Right ventricle myocardium inferior (tissue), 1 donor: Measurements from ENCODE around the gene GRM5. TPM values are rescaled to one million over a fixed set of nuclear protein-coding genes. Genes with fewer than 3 reads are reported as not detected.
A peak's percentile ranks its signal among the peaks of the same experiment; 100 is the strongest.
"Not testable (repeated sequence)": the region's sequence is repeated elsewhere in the genome, so short reads cannot be mapped to it uniquely, and the experiment has no call there.

Experiments
- ATAC-seq: fragments of 200-7000 bp; cut with Tn5 transposase; one replicate; pipeline ENCODE4 v1.9.1; 2020; ENCODE audit warnings: mild to moderate bottlenecking, moderate library complexity
- DNase-seq: peaks from one replicate; pipeline ENCODE4 v3.0.0; 2021; ENCODE audit errors: missing footprints
- intact Hi-C: fragments of 100-400 bp; cut with DNase I; formaldehyde crosslinking; loops from one replicate; pipeline ENCODE4 v1.11.0; 2022
- long read RNA-seq: library from polyadenylated mRNA; unstranded; transcript quantifications from one replicate; pipeline ENCODE4 v2.0.0, GENCODE V29; 2021
- total RNA-seq: library from RNA; stranded (reverse); fragmentation: NEBNext Ultra II Directional; extraction: Animal tissue kit (Norgen Biotek cat#: 25700); gene quantifications from one replicate; pipeline ENCODE4 v1.2.1, GENCODE V29; 2021
- donor health status: DM: no; HTN: yes; CAD: no; lungs with severe emphysema.

The GRM5 gene
- not detected for total RNA-seq
- long read RNA-seq, result 0 reads

GRCh38 chr11:89065651-89066201 is at the start of gene GRM5:
TSS of gene GRM5 (minus strand) at chr11:89065982. CDS start at chr11:89047872, 18,110 bp downstream.
- ATAC-seq, intact Hi-C loops, DNase-seq: not testable (repeated sequence)

GRCh38 chr11:89097956-89098355 is 32.2 kb upstream of the GRM5 start:
- intact Hi-C loops, result loop anchor here (10.0 kb wide), 1 partner anchor 517 kb away; no protein-coding TSS in a partner anchor
- DNase-seq, result not testable (repeated sequence)
- peak; percentile 48 for ATAC-seq

GRCh38 chr11:89093806-89094205 is 28.0 kb upstream of the GRM5 start:
- not testable (repeated sequence) for ATAC-seq
- intact Hi-C loops, result loop anchor here (10.0 kb wide), 1 partner anchor 521 kb away; no protein-coding TSS in a partner anchor

GRCh38 chr11:89084951-89085350 is 19.2 kb upstream of the GRM5 start:
- intact Hi-C loops, ATAC-seq: not testable (repeated sequence)

More at GRCh38 chr11:89093806-89094205, 28.0 kb upstream of the GRM5 start:
- DNase-seq, result not testable (repeated sequence)

GRCh38 chr11:89070911-89071310 is 5.1 kb upstream of the GRM5 start:
- intact Hi-C loops, ATAC-seq, DNase-seq: not testable (repeated sequence)

More at GRCh38 chr11:89084951-89085350, 19.2 kb upstream of the GRM5 start:
- DNase-seq, result not testable (repeated sequence)

- intact Hi-C loops, result no loop called here
- no peak for ATAC-seq
- DNase-seq, result no peak
Observed at GRCh38 chr11:89067264-89067663, 1.5 kb upstream of the GRM5 start.

GRCh38 chr11:89065066-89065465 is 716 bp downstream of the GRM5 start:
- ATAC-seq, result no peak
- intact Hi-C loops, result no loop called here
- no peak for DNase-seq

GRCh38 chr11:89063481-89063951 is 2.3 kb downstream of the GRM5 start:
- intact Hi-C loops, ATAC-seq, DNase-seq: not testable (repeated sequence)

GRCh38 chr11:89062771-89063298 is 2.9 kb downstream of the GRM5 start:
- DNase-seq, intact Hi-C loops, ATAC-seq: not testable (repeated sequence)

- DNase-seq, intact Hi-C loops, ATAC-seq: not testable (repeated sequence)
Observed at GRCh38 chr11:89061839-89062238, 3.9 kb downstream of the GRM5 start.

GRCh38 chr11:89057406-89057805 is 8.4 kb downstream of the GRM5 start:
- ATAC-seq, DNase-seq, intact Hi-C loops: not testable (repeated sequence)

GRCh38 chr11:89052220-89052619 is 13.6 kb downstream of the GRM5 start:
- intact Hi-C loops, result no loop called here
- no peak for ATAC-seq
- DNase-seq, result no peak

- intact Hi-C loops, ATAC-seq, DNase-seq: not testable (repeated sequence)
Observed at GRCh38 chr11:89047159-89047558, 18.6 kb downstream of the GRM5 start.

- DNase-seq, ATAC-seq, intact Hi-C loops: not testable (repeated sequence)
Observed at GRCh38 chr11:89043861-89044588, 21.8 kb downstream of the GRM5 start.

- intact Hi-C loops, ATAC-seq, DNase-seq: not testable (repeated sequence)
Observed at GRCh38 chr11:89029671-89030070, 36.1 kb downstream of the GRM5 start.

- ATAC-seq (no peak), DNase-seq (no peak)
- intact Hi-C loops, result no loop called here
Observed at GRCh38 chr11:89021339-89021738, 44.4 kb downstream of the GRM5 start.

GRCh38 chr11:89019827-89020547 is 45.8 kb downstream of the GRM5 start:
- intact Hi-C loops, ATAC-seq: not testable (repeated sequence)

GRCh38 chr11:89016214-89016613 is 49.6 kb downstream of the GRM5 start:
- no peak for DNase-seq
- no peak for ATAC-seq
- intact Hi-C loops, result no loop called here

More at GRCh38 chr11:89019827-89020547, 45.8 kb downstream of the GRM5 start:
- DNase-seq, result not testable (repeated sequence)

- no peak for ATAC-seq
- intact Hi-C loops, result no loop called here
- no peak for DNase-seq
Observed at GRCh38 chr11:89015614-89016013, 50.2 kb downstream of the GRM5 start.
